HUES6 (cell line): Measurements from ENCODE around the gene POU3F2.

Experiments
- H3K27ac ChIP-seq: 2 replicates; pipeline ENCODE4 v1.7.0; 2013; ENCODE audit warnings: low read depth, mild to moderate bottlenecking, low read length, inconsistent platforms
- H3K27me3 ChIP-seq: 2 replicates; pipeline ENCODE4 v1.6.1; 2013; ENCODE audit warnings: low read length; ENCODE audit not compliant: control insufficient read depth, insufficient read depth
- H3K36me3 ChIP-seq: 2 replicates; pipeline ENCODE4 v1.6.1; 2013; ENCODE audit warnings: low read length; ENCODE audit not compliant: control insufficient read depth, insufficient read depth
- H3K4me1 ChIP-seq: 2 replicates; pipeline ENCODE4 v1.6.1; 2013; ENCODE audit warnings: low read length; ENCODE audit not compliant: control insufficient read depth, insufficient read depth
- H3K4me3 ChIP-seq: 2 replicates; pipeline ENCODE4 v1.5.1; 2013; ENCODE audit warnings: low read depth, low read length
- H3K9ac ChIP-seq: one replicate; pipeline ENCODE4 v1.6.1; 2013; ENCODE audit warnings: mild to moderate bottlenecking, low read length
- H3K9me3 ChIP-seq: 2 replicates; pipeline ENCODE4 v1.6.1; 2013; ENCODE audit warnings: low read depth, low read length; ENCODE audit not compliant: control insufficient read depth, insufficient read depth

POU3F2 gene

GRCh38 chr6:98839781-98840361, 5.5 kb downstream of the POU3F2 start:
- peaks cover 28% of the 10 kb centered on the region for H3K4me1 ChIP-seq
- no peak overlapping the region for H3K9ac ChIP-seq
- no peaks in the 10 kb centered on the region for H3K36me3 ChIP-seq
- peaks cover 99% of the 10 kb centered on the region for H3K27me3 ChIP-seq
- no peak overlapping the region for H3K27ac ChIP-seq
- no peak overlapping the region for H3K4me3 ChIP-seq
- H3K9me3 ChIP-seq = no peaks in the 10 kb centered on the region

GRCh38 chr6:98840385-98840784, 6.0 kb downstream of the POU3F2 start:
- H3K4me1 ChIP-seq = peaks cover 28% of the 10 kb centered on the region
- H3K36me3 ChIP-seq = no peaks in the 10 kb centered on the region
- H3K4me3 ChIP-seq = no peak overlapping the region
- no peak overlapping the region for H3K9ac ChIP-seq
- no peaks in the 10 kb centered on the region for H3K9me3 ChIP-seq
- peaks cover 100% of the 10 kb centered on the region for H3K27me3 ChIP-seq
- no peak overlapping the region for H3K27ac ChIP-seq

GRCh38 chr6:98840996-98841513, 6.7 kb downstream of the POU3F2 start:
- Histone ChIP-seq H3K36me3 (no peaks in the 10 kb centered on the region), H3K9ac (no peak overlapping the region), H3K4me3 (no peak overlapping the region), H3K9me3 (no peaks in the 10 kb centered on the region), H3K27ac (no peak overlapping the region), H3K4me1 (peaks cover 22% of the 10 kb centered on the region), H3K27me3 (peaks cover 100% of the 10 kb centered on the region)

- Histone ChIP-seq H3K27me3 (peaks cover 100% of the 10 kb centered on the region), H3K36me3 (no peaks in the 10 kb centered on the region), H3K9me3 (no peaks in the 10 kb centered on the region), H3K9ac (no peak overlapping the region), H3K4me1 (peaks cover 22% of the 10 kb centered on the region), H3K27ac (no peak overlapping the region), H3K4me3 (peak overlapping the region; percentile 43)
Observed at GRCh38 chr6:98841621-98842341, 7.4 kb downstream of the POU3F2 start.

GRCh38 chr6:98842342-98843180, 8.2 kb downstream of the POU3F2 start:
- Histone ChIP-seq H3K4me1 (peaks cover 22% of the 10 kb centered on the region), H3K36me3 (no peaks in the 10 kb centered on the region), H3K9ac (no peak overlapping the region), H3K4me3 (peak overlapping the region; percentile 43), H3K9me3 (no peaks in the 10 kb centered on the region), H3K27me3 (peaks cover 100% of the 10 kb centered on the region), H3K27ac (no peak overlapping the region)

GRCh38 chr6:98843271-98844243, 9.2 kb downstream of the POU3F2 start:
- Histone ChIP-seq H3K9ac (no peak overlapping the region), H3K27me3 (peaks cover 100% of the 10 kb centered on the region), H3K9me3 (no peaks in the 10 kb centered on the region), H3K4me1 (peaks cover 17% of the 10 kb centered on the region), H3K27ac (no peak overlapping the region), H3K4me3 (peak overlapping the region; percentile 43), H3K36me3 (no peaks in the 10 kb centered on the region)

GRCh38 chr6:98844244-98845210, 10.2 kb downstream of the POU3F2 start:
- H3K27me3 ChIP-seq = peaks cover 100% of the 10 kb centered on the region
- H3K9me3 ChIP-seq = no peaks in the 10 kb centered on the region
- H3K4me3 ChIP-seq = peak overlapping the region; percentile 56
- no peak overlapping the region for H3K27ac ChIP-seq
- peaks cover 17% of the 10 kb centered on the region for H3K4me1 ChIP-seq
- no peaks in the 10 kb centered on the region for H3K36me3 ChIP-seq
- no peak overlapping the region for H3K9ac ChIP-seq

- peak overlapping the region; percentile 56 for H3K4me3 ChIP-seq
- H3K36me3 ChIP-seq = no peaks in the 10 kb centered on the region
- H3K9me3 ChIP-seq = no peaks in the 10 kb centered on the region
- H3K9ac ChIP-seq = no peak overlapping the region
- H3K4me1 ChIP-seq = peaks cover 17% of the 10 kb centered on the region
- peaks cover 98% of the 10 kb centered on the region for H3K27me3 ChIP-seq
- no peak overlapping the region for H3K27ac ChIP-seq
Observed at GRCh38 chr6:98845211-98846020, 11.0 kb downstream of the POU3F2 start.

GRCh38 chr6:98846021-98846380, 11.6 kb downstream of the POU3F2 start:
- H3K4me1 ChIP-seq = peaks cover 17% of the 10 kb centered on the region
- peaks cover 92% of the 10 kb centered on the region for H3K27me3 ChIP-seq
- H3K27ac ChIP-seq = no peak overlapping the region
- H3K9me3 ChIP-seq = no peaks in the 10 kb centered on the region
- no peak overlapping the region for H3K9ac ChIP-seq
- no peak overlapping the region for H3K4me3 ChIP-seq
- no peaks in the 10 kb centered on the region for H3K36me3 ChIP-seq
